RWPE1 (cell line): ENCODE measurements around the gene UNC5B.

Experiments
- CTCF ChIA-PET: fragments of 350-600 bp; sonication (Branson Sonifier 250); formaldehyde crosslinking; extraction: SDS; loops from one replicate; lab custom pipeline; 2021; lab: Yijun Ruan, JAX
- POLR2A ChIA-PET: fragments of 400-600 bp; formaldehyde crosslinking; extraction: SDS; loops from one replicate; lab custom pipeline; 2020; ENCODE audit warnings: antibody characterized with exemption; ENCODE audit not compliant: low non-redundant PET; lab: Yijun Ruan, JAX
- DNase-seq: peaks from one replicate; pipeline ENCODE4 v3.0.0; 2012; ENCODE audit warnings: low spot score
- H3K27ac ChIP-seq: fragments of 450-650 bp; 2 replicates; pipeline ENCODE4 v1.5.1; 2017
- CTCF ChIP-seq: fragments of 450-650 bp; conservative IDR thresholded peaks from 2 replicates; pipeline ENCODE4 v1.5.1; 2017; ENCODE audit warnings: low read depth, mild to moderate bottlenecking

UNC5B gene

GRCh38 chr10:71303569-71303907 is 91.2 kb downstream of the UNC5B start:
- POLR2A ChIA-PET, result interaction anchor here (0.6 kb wide), 1 partner anchor 127 kb away, joined by 3 read pairs; no protein-coding TSS in a partner anchor
- no peak for TF ChIP-seq CTCF
- DNase-seq, result no peak
- H3K27ac ChIP-seq, result peak overlapping the region; percentile 27
- CTCF ChIA-PET, result interaction anchor here (0.5 to 0.7 kb wide), 3 partner anchors 16 to 228 kb away, joined by 3 to 5 read pairs (median 3); no protein-coding TSS in a partner anchor

- H3K27ac ChIP-seq, result no peak overlapping the region; the same call in 1 of the 2 replicates
- no peak for TF ChIP-seq CTCF
- DNase-seq, result no peak
- CTCF ChIA-PET, result interaction anchor here (0.7 kb wide), 1 partner anchor 66 kb away, joined by 3 read pairs; no protein-coding TSS in a partner anchor
- POLR2A ChIA-PET, result no interaction called here
These were observed 92.5 kb downstream of the UNC5B start for GRCh38 chr10:71304914-71305313.

GRCh38 chr10:71306979-71307378 is 94.6 kb downstream of the UNC5B start:
- no peak for DNase-seq
- H3K27ac ChIP-seq, result no peak overlapping the region
- no peak for TF ChIP-seq CTCF
- CTCF ChIA-PET, result interaction anchor here (0.6 to 1.1 kb wide), 3 partner anchors 95 to 589 kb away, joined by 3 read pairs; partner anchors contain the start of gene UNC5B
- POLR2A ChIA-PET, result interaction anchor here (0.8 kb wide), 1 partner anchor 91 kb away, joined by 3 read pairs; no protein-coding TSS in a partner anchor

- DNase-seq, result no peak
- ChIA-PET POLR2A (no interaction called here), CTCF (interaction anchor here (0.6 to 1.1 kb wide), 3 partner anchors 96 to 315 kb away, joined by 3 to 4 read pairs (median 3); partner anchors contain the start of gene UNC5B)
- H3K27ac ChIP-seq, result no peak overlapping the region; the same call in 1 of the 2 replicates
- no peak for TF ChIP-seq CTCF
These were observed 95.2 kb downstream of the UNC5B start for GRCh38 chr10:71307469-71308085.

- CTCF ChIA-PET, result interaction anchor here (0.7 to 0.8 kb wide), 3 partner anchors 15 to 405 kb away, joined by 3 to 4 read pairs (median 4); no protein-coding TSS in a partner anchor
- no peak for DNase-seq
- no peak for TF ChIP-seq CTCF
- no peak overlapping the region; the same call in 1 of the 2 replicates for H3K27ac ChIP-seq
- POLR2A ChIA-PET, result no interaction called here
These were observed 95.9 kb downstream of the UNC5B start for GRCh38 chr10:71308244-71308643.

- CTCF ChIA-PET, result interaction anchor here (0.7 kb wide), 1 partner anchor 404 kb away, joined by 3 read pairs; no protein-coding TSS in a partner anchor
- no peak for TF ChIP-seq CTCF
- no peak for DNase-seq
- POLR2A ChIA-PET, result no interaction called here
- H3K27ac ChIP-seq, result no peak overlapping the region
These were observed 96.6 kb downstream of the UNC5B start for GRCh38 chr10:71308985-71309384.
